SKM-1 treated with dmso at 0.1 percent for 144 hours (cell line): ENCODE measurements around the gene SLC2A4RG.
"Not testable (repeated sequence)": the region's sequence is repeated elsewhere in the genome, so short reads cannot be mapped to it uniquely, and the experiment has no call there.

Experiments used
- DNase-seq: peaks from one replicate; lab custom pipeline; 2025; ENCODE audit not compliant: unreplicated experiment; lab: John Stamatoyannopoulos, UW

The SLC2A4RG gene

GRCh38 chr20:63712191-63712590, 27.4 kb upstream of the SLC2A4RG start:
- no peak for DNase-seq

DNA sequence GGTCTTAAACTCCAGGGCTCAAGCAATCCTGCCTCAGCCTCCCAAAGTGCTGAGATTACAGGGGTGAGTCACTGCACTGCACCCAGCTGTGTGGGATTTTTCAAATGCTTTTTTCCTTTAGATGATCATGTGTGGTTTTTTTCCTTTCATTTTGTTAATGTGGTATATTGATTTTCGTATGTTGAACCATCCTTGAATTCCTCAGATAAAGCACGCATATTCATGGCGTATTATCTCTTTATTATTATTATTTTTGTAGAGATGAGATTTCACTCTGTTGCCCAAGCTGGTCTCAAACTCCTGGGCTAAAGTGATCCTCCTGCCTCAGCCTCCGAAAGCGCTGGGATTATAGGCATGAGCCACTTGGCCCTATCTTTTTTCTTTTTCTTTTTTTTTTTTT, 24.7 kb upstream of the SLC2A4RG start:
- DNase-seq: no peak

DNA sequence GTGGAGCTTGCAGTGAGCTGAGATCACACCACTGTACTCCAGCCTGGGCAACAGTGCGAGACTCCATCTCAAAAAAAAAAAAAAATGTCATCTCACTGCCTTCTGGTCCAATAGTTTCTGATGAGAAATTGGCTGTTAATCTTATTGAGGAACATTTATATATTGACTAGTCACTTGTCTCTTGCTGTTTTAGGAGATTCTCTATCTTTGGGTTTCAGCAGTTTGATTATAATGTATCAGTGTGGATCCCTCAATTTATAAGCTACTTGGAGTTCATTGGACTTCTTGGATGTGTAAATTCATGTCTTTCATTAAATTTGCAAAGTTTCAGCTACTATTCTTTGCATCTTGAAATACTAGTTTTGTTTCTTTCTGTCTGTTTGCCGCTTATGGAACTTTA, 20.6 kb upstream of the SLC2A4RG start:
- no peak for DNase-seq

DNA sequence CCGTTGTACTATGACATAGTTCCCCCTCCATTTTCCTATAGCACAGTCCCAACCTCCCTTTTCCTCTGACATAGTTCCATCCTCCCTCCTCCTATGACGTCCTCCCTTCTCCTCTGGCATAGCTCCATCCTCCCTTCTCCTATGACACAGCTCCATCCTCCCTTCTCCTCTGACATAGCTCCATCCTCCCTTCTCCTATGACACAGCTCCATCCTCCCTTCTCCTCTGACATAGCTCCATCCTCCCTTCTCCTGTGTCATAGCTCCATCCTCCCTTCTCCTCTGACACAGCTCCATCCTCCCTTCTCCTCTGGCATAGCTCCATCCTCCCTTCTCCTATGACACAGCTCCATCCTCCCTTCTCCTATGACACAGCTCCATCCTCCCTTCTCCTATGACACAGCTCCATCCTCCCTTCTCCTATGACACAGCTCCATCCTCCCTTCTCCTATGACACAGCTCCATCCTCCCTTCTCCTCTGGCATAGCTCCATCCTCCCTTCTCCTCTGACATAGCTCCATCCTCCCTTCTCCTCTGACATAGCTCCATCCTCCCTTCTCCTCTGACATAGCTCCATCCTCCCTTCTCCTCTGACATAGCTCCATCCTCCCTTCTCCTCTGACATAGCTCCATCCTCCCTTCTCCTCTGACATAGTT, 16.5 kb upstream of the SLC2A4RG start:
- DNase-seq: not testable (repeated sequence)

GRCh38 chr20:63730189-63730733, 9.3 kb upstream of the SLC2A4RG start:
- not testable (repeated sequence) for DNase-seq

- DNase-seq: no peak
Measured at GRCh38 chr20:63731410-63731809, 8.2 kb upstream of the SLC2A4RG start.

DNA sequence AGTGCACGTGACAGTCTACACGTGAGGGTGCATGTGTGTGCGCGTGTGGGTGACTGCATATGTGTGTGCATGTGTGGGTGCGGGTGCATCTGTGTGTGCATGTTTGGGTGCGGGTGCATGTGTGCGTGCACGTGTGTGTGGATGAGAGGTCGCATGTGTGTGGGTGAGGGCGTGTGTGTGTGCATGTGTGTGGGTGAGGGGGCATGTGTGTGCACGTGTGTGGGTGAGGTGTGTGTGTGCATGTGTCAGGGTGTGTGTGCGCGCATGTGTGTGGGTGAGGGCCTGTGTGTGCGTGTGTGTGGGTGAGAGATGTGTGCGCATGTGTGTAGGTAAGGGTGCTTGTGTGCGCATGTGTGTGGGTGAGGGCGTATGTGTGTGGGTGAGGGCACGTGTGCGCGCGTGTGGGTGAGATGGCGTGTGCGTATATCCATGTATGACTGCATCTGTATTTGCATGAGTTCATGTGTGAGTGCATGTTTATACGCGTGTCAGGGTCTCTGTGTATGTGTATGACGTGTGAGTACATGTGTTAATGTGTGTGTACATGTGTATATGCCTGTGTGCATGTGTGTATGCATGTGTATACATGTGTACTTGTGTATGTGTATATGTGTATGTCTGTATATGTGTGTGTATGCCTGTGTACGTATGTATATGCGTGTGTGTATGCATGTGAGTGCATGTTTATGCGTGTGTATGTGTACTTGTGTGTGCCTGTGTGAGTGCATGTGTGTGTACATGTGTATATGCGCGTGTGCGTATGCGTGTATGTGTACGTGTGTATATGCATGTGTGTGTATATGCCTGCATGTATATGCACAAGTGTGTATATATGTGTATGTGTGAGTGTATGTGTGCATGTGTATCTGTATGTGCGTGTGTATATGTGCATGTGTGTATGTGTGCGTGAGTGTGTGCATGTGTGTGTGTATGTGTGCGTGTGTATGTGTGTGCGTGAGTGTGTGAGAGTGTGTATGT, 7.2 kb upstream of the SLC2A4RG start:
- no peak for DNase-seq

GRCh38 chr20:63733117-63733516, 6.5 kb upstream of the SLC2A4RG start:
- no peak for DNase-seq

GRCh38 chr20:63733579-63734081, 5.9 kb upstream of the SLC2A4RG start:
- DNase-seq: no peak

GRCh38 chr20:63734111-63734945, 5.2 kb upstream of the SLC2A4RG start:
- no peak for DNase-seq

GRCh38 chr20:63734946-63735858, 4.4 kb upstream of the SLC2A4RG start:
- DNase-seq: no peak

- no peak for DNase-seq
Measured at GRCh38 chr20:63735859-63736718, 3.5 kb upstream of the SLC2A4RG start, which contains the start of gene LIME1. Gene LIME1 (plus strand): TSS chr20:63736664. CDS start chr20:63737550, 886 bp downstream.

GRCh38 chr20:63736893-63737694, 2.5 kb upstream of the SLC2A4RG start:
- DNase-seq: no peak

- no peak for DNase-seq
Measured at GRCh38 chr20:63737695-63737944, 2.0 kb upstream of the SLC2A4RG start.

- no peak for DNase-seq
Measured at GRCh38 chr20:63737945-63738686, 1.5 kb upstream of the SLC2A4RG start.

- no peak for DNase-seq
Measured at GRCh38 chr20:63738687-63739129, 868 bp upstream of the SLC2A4RG start.

DNA sequence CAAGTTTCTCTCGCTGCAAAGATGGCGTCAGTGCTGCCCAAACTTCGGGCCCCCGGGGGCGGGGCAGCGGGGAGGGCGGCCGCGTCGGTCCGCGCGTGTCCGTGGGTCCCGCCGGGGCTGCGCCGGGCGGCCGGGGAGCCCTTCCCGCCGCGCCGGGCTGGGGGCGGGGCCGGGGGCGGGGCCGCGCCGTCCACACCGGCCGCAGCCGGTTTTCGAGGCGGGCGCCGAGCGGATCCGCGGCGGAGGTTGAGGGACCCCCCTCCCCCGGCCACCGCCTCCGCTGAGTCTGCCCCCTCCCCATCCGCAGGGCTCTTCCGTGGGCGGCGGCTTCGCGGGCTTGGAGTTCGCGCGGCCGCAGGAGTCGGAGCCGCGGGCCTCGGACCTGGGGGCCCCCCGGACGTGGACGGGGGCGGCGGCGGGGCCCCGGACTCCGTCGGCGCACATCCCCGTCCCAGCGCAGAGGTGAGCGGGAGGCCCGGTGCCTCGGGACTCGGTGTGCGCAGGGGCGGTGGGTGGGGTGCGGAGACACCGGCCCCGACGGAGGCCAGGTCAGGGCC, 572 bp downstream of the SLC2A4RG start:
- no peak for DNase-seq
